Fibroblast of lung (primary cell): ENCODE measurements around the gene KRT78. TPM values are rescaled to one million over a fixed set of nuclear protein-coding genes. Genes with fewer than 3 reads are reported as not detected.

Source experiments
- DNase-seq, 2 donors: peaks; one replicate each; pipeline versions ENCODE4 v3.0.0 to v3.0.0-alpha.2; 2010; ENCODE audit warnings: low read depth in 2 of 2
- H2AFZ ChIP-seq: 2 replicates; pipeline ENCODE4 v1.5.1; 2012; ENCODE audit warnings: low read length, control low read depth, inconsistent platforms
- H3K27ac ChIP-seq: 2 replicates; pipeline ENCODE4 v1.5.1; 2011; ENCODE audit warnings: low read length, control low read depth; ENCODE audit not compliant: insufficient read depth
- H3K27me3 ChIP-seq: 2 replicates; pipeline ENCODE4 v1.5.1; 2011; ENCODE audit warnings: mild to moderate bottlenecking, low read length; ENCODE audit not compliant: control insufficient read depth, insufficient read depth
- H3K36me3 ChIP-seq: 2 replicates; pipeline ENCODE4 v1.5.1; 2011; ENCODE audit warnings: low read length; ENCODE audit not compliant: control insufficient read depth, insufficient read depth
- H3K4me1 ChIP-seq: 2 replicates; pipeline ENCODE4 v1.5.1; 2011; ENCODE audit warnings: low read length; ENCODE audit not compliant: control insufficient read depth, insufficient read depth; ENCODE audit errors: extremely low read depth
- H3K4me2 ChIP-seq: 2 replicates; pipeline ENCODE4 v1.5.1; 2011; ENCODE audit warnings: low read length, control low read depth; ENCODE audit not compliant: insufficient read depth; ENCODE audit errors: extremely low read depth
- H3K4me3 ChIP-seq, 4 experiments: fragments of 200-600 bp in 1 of 4; sonication (generic) in 1 of 4; replicated peaks in 1 of 4; 2 replicates each; pipeline ENCODE4 v1.5.1; 2011 to 2016; ENCODE audit warnings: low read length in 4 of 4, low read depth in 3 of 4, mild to moderate bottlenecking in 3 of 4, control low read depth in 2 of 4, inconsistent platforms in 1 of 4, mixed read lengths in 1 of 4; ENCODE audit not compliant: insufficient read depth in 1 of 4; ENCODE audit errors: control extremely low read depth in 1 of 4
- H3K79me2 ChIP-seq: 2 replicates; pipeline ENCODE4 v1.5.1; 2012; ENCODE audit warnings: mild to moderate bottlenecking, low read length, inconsistent platforms; ENCODE audit not compliant: control insufficient read depth, insufficient read depth
- H3K9ac ChIP-seq: 2 replicates; pipeline ENCODE4 v1.5.1; 2011; ENCODE audit warnings: mild to moderate bottlenecking, low read length, control low read depth; ENCODE audit not compliant: insufficient read depth
- H3K9me3 ChIP-seq: 2 replicates; pipeline ENCODE4 v1.5.1; 2012; ENCODE audit warnings: low read depth, low read length; ENCODE audit not compliant: control insufficient read depth, insufficient read depth
- H4K20me1 ChIP-seq: 2 replicates; pipeline ENCODE4 v1.5.1; 2011; ENCODE audit warnings: low read length; ENCODE audit not compliant: control insufficient read depth, insufficient read depth; ENCODE audit errors: extremely low read depth
- EZH2 ChIP-seq: IDR thresholded peaks from 2 replicates; pipeline ENCODE4 v1.5.1; 2012; ENCODE audit warnings: low read length, control low read depth, mild to moderate bottlenecking; ENCODE audit errors: missing control alignments
- polyA plus RNA-seq, 2 donors: library from polyadenylated mRNA; depleted of rRNA in 1 of 2; stranded (reverse) in 1 of 2; unstranded in 1 of 2; fragments of >200 nt; gene quantifications; 2 replicates each; pipeline ENCODE4 v1.2.1, GENCODE V29; 2011 to 2012; ENCODE audit warnings: missing spikeins in 1 of 2
- total RNA-seq: library from RNA; depleted of rRNA; stranded (reverse); fragments of >200 nt; gene quantifications from 2 replicates; pipeline ENCODE4 v1.2.1, GENCODE V29; 2014
- TF ChIP-seq, protein P1 (sequence below), 2 donors: IDR thresholded peaks in 1 of 2; conservative IDR thresholded peaks in 1 of 2; 1 replicate in 1 of 2; 2 replicates in 1 of 2; pipeline ENCODE4 v1.5.1; 2011 to 2012; ENCODE audit warnings: low read length in 2 of 2, control low read depth in 1 of 2, inconsistent platforms in 1 of 2, low read depth in 1 of 2, mild to moderate bottlenecking in 1 of 2

Gene KRT78
- total and polyA plus RNA-seq, 2 donors (not counting 1 experiment from before 2014, with no cell fraction given) = not detected

DNA sequence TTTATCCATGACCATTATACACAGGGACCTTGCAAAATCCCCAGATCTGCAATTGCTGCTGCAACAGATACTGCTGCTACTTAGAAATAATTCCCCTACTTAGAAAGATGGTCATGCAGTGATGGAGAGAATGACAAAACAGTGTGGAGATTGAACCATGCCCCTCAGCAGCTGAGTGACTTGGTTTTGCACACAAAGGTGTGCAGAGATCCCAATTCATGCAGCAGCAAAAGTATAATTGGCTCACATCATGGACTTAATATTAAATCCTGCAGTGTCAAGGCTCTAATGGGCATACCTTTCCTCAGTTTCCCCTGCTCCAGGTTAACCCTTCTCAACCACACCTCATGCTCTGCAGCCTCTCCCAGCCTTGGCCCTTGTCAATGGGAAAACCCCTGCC is 3.0 kb upstream of the KRT78 start:
- no peaks in the 10 kb centered on the region for H3K9me3 ChIP-seq
- H3K4me2 ChIP-seq = no peak overlapping the region
- no peaks in the 10 kb centered on the region for H3K4me1 ChIP-seq
- DNase-seq = no peak
- no peak overlapping the region for H3K4me3 ChIP-seq
- H3K79me2 ChIP-seq = no peaks in the 10 kb centered on the region
- H2AFZ ChIP-seq = no peak overlapping the region
- no peak overlapping the region for H3K9ac ChIP-seq
- TF ChIP-seq, protein P1, sequence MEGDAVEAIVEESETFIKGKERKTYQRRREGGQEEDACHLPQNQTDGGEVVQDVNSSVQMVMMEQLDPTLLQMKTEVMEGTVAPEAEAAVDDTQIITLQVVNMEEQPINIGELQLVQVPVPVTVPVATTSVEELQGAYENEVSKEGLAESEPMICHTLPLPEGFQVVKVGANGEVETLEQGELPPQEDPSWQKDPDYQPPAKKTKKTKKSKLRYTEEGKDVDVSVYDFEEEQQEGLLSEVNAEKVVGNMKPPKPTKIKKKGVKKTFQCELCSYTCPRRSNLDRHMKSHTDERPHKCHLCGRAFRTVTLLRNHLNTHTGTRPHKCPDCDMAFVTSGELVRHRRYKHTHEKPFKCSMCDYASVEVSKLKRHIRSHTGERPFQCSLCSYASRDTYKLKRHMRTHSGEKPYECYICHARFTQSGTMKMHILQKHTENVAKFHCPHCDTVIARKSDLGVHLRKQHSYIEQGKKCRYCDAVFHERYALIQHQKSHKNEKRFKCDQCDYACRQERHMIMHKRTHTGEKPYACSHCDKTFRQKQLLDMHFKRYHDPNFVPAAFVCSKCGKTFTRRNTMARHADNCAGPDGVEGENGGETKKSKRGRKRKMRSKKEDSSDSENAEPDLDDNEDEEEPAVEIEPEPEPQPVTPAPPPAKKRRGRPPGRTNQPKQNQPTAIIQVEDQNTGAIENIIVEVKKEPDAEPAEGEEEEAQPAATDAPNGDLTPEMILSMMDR (conservative IDR thresholded peaks at IDR 0.05 in 1 of 2, IDR thresholded peaks at IDR 0.05 in 1 of 2; ENCODE audit: low read depth in 1 of 2, low read length in 2 of 2) = no peak
- peaks cover 2% of the 10 kb centered on the region for H3K27me3 ChIP-seq
- no peaks in the 10 kb centered on the region for H3K36me3 ChIP-seq
- no peak overlapping the region for H3K27ac ChIP-seq
- no peaks in the 10 kb centered on the region for H4K20me1 ChIP-seq

DNA sequence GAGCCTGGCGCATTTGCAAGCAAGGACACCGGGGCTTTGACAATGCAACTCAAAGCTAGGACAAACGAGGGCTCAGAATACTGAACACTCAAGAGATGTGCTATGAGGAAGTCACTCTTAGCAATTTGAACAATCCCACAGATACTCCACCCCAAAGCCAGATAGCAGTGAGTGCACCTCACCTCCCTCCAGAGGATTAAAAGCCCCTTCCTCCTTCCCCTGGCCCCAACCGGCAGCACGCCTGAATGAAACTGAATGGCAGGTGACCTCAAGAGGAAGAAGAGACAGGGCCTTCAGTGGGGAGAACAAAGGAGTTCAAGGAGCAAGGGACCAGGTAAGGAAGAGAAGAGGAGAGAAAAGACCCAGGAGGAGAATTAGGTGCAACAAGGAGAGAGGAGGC is 1.9 kb upstream of the KRT78 start:
- Histone ChIP-seq H3K36me3 (no peaks in the 10 kb centered on the region), H3K4me1 (no peaks in the 10 kb centered on the region), H3K27me3 (peaks cover 2% of the 10 kb centered on the region), H3K4me2 (no peak overlapping the region), H3K9ac (no peak overlapping the region), H3K79me2 (no peaks in the 10 kb centered on the region), H2AFZ (no peak overlapping the region), H4K20me1 (no peaks in the 10 kb centered on the region), H3K9me3 (no peaks in the 10 kb centered on the region), H3K27ac (no peak overlapping the region), H3K4me3 (no peak overlapping the region)
- TF ChIP-seq, protein P1 (conservative IDR thresholded peaks at IDR 0.05 in 1 of 2, IDR thresholded peaks at IDR 0.05 in 1 of 2; ENCODE audit: low read depth in 1 of 2, low read length in 2 of 2) = no peak
- no peak for TF ChIP-seq EZH2
- no peak for DNase-seq

DNA sequence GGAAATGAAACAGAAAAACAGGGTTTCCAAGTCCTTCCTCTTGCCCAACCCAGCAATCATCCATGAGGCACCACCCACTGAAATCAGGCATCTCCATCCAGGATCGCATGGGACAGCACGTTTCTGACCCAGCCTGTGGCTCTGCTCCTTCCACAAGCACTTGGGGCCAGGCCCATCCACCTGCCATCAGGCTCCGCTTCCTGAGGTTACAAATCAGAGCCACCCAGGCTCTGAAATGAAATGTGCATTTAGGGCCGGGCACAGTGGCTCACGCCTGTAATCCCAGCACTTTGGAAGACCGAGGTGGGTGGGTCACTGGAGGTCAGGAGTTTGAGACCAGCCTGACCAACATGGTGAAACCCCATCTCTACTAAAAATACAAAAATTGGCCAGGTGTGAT is 717 bp upstream of the KRT78 start:
- H3K27me3 ChIP-seq = peaks cover 2% of the 10 kb centered on the region
- DNase-seq = no peak

More for the DNA sequence above, 717 bp upstream of the KRT78 start:
- H3K9me3 ChIP-seq = no peaks in the 10 kb centered on the region
- no peak overlapping the region for H3K27ac ChIP-seq
- no peak overlapping the region for H2AFZ ChIP-seq
- no peaks in the 10 kb centered on the region for H3K79me2 ChIP-seq
- no peaks in the 10 kb centered on the region for H3K36me3 ChIP-seq
- H3K9ac ChIP-seq = no peak overlapping the region
- no peak overlapping the region for H3K4me3 ChIP-seq
- no peak overlapping the region for H3K4me2 ChIP-seq
- H4K20me1 ChIP-seq = no peaks in the 10 kb centered on the region
- TF ChIP-seq, protein P1 (conservative IDR thresholded peaks at IDR 0.05 in 1 of 2, IDR thresholded peaks at IDR 0.05 in 1 of 2; ENCODE audit: low read depth in 1 of 2, low read length in 2 of 2) = no peak
- no peak for TF ChIP-seq EZH2
- H3K4me1 ChIP-seq = no peaks in the 10 kb centered on the region
